Vagina (tissue), 2 donors: Measurements from ENCODE around the gene GALNTL6.

ENCODE experiments used
- POLR2A ChIP-seq, 2 donors: fragments of 450-650 bp; IDR thresholded peaks; one replicate each; pipeline ENCODE4 v1.6.1; 2017; ENCODE audit warnings: antibody characterized with exemption in 2 of 2, mild to moderate bottlenecking in 2 of 2, moderate library complexity in 2 of 2
- TF ChIP-seq, protein P1 (sequence below), 3 experiments: fragments of 450-650 bp in 2 of 3; fragments of 200-600 bp in 1 of 3; sonication (generic) in 1 of 3; IDR thresholded peaks; one replicate each; pipeline ENCODE4 v1.5.1; 2017 to 2019; ENCODE audit warnings: antibody characterized with exemption in 3 of 3, mild to moderate bottlenecking in 2 of 3, moderate library complexity in 2 of 3

DNA sequence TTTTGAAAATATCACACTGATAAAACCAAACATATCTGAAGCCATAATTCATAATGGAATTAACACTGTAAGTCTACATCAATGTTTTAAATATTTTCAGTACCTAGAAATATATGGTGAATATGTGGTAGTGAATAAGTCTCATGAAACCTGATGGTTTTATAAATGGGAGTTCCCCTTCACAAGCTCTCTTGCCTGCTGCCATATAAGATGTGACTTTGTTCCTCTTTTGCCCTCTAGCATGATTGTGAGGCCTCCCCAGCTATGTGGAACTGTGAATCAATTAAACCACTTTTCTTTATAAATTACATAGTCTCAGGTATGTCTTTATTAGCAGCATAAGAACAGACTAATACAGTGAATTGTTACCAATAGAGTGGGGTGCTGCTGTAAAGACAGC lies 818.6 kb downstream of the GALNTL6 start:
- TF ChIP-seq, protein P1, sequence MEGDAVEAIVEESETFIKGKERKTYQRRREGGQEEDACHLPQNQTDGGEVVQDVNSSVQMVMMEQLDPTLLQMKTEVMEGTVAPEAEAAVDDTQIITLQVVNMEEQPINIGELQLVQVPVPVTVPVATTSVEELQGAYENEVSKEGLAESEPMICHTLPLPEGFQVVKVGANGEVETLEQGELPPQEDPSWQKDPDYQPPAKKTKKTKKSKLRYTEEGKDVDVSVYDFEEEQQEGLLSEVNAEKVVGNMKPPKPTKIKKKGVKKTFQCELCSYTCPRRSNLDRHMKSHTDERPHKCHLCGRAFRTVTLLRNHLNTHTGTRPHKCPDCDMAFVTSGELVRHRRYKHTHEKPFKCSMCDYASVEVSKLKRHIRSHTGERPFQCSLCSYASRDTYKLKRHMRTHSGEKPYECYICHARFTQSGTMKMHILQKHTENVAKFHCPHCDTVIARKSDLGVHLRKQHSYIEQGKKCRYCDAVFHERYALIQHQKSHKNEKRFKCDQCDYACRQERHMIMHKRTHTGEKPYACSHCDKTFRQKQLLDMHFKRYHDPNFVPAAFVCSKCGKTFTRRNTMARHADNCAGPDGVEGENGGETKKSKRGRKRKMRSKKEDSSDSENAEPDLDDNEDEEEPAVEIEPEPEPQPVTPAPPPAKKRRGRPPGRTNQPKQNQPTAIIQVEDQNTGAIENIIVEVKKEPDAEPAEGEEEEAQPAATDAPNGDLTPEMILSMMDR (IDR thresholded peaks at IDR 0.05), result no peak
- no peak for TF ChIP-seq POLR2A (IDR thresholded peaks at IDR 0.05)
